OCI-LY7 (cell line): ENCODE results near the gene SNX12. TPM values are rescaled to one million over a fixed set of nuclear protein-coding genes. Genes with fewer than 3 reads are reported as not detected.

ENCODE experiments used
- BruUV-seq: library from RNA; stranded (reverse); fragments of 400-500 nt; replicated peaks from 2 replicates; lab custom pipeline; 2021; lab: Mats Ljungman, UMichigan
- CTCF ChIA-PET: fragments of 300-600 bp; sonication (Branson Sonifier 250); formaldehyde crosslinking; loops from one replicate; lab custom pipeline; 2022; ENCODE audit warnings: antibody characterized with exemption; ENCODE audit not compliant: unreplicated experiment; lab: Charles Lee
- POLR2A ChIA-PET: fragments of 300-600 bp; sonication (Branson Sonifier 250); formaldehyde crosslinking; loops from one replicate; lab custom pipeline; 2022; ENCODE audit warnings: antibody characterized with exemption; lab: Charles Lee
- DNase-seq: peaks from one replicate; pipeline ENCODE4 v3.0.0-alpha.2; 2015; ENCODE audit warnings: low spot score
- H2AFZ ChIP-seq: fragments of 200-600 bp; sonication (generic), shearing (Covaris generic); 2 replicates; pipeline ENCODE4 v1.6.1; 2014; ENCODE audit warnings: mild to moderate bottlenecking, antibody characterized with exemption, low read length, moderate library complexity
- H3K27ac ChIP-seq: fragments of 200-600 bp; sonication (generic); 2 replicates; pipeline ENCODE4 v1.5.1; 2014; ENCODE audit warnings: mixed run types, low read depth, mild to moderate bottlenecking, moderate library complexity, low read length, inconsistent platforms; ENCODE audit not compliant: poor library complexity, severe bottlenecking
- H3K36me3 ChIP-seq: fragments of 200-600 bp; sonication (generic); 2 replicates; pipeline ENCODE4 v1.6.1; 2014; ENCODE audit warnings: mild to moderate bottlenecking, antibody characterized with exemption, low read length, moderate library complexity, mixed read lengths; ENCODE audit not compliant: insufficient read depth
- H3K4me1 ChIP-seq: fragments of 200-600 bp; sonication (generic); 2 replicates; pipeline ENCODE4 v1.5.1; 2014; ENCODE audit warnings: mild to moderate bottlenecking, low read length; ENCODE audit not compliant: insufficient read depth, poor library complexity, severe bottlenecking
- H3K4me2 ChIP-seq: fragments of 200-600 bp; sonication (generic); 2 replicates; pipeline ENCODE4 v1.6.1; 2014; ENCODE audit warnings: mild to moderate bottlenecking, low read length
- H3K4me3 ChIP-seq: fragments of 200-600 bp; sonication (generic); 2 replicates; pipeline ENCODE4 v1.5.1; 2014; ENCODE audit warnings: mild to moderate bottlenecking, low read depth, low read length; ENCODE audit not compliant: poor library complexity, severe bottlenecking
- H3K79me2 ChIP-seq: fragments of 200-600 bp; sonication (generic); 2 replicates; pipeline ENCODE4 v1.6.1; 2016; ENCODE audit warnings: low read depth, mild to moderate bottlenecking, low read length, moderate library complexity, mixed read lengths; ENCODE audit not compliant: insufficient read depth
- H3K9me2 ChIP-seq: fragments of 200-600 bp; sonication (generic); 2 replicates; pipeline ENCODE4 v1.6.1; 2016; ENCODE audit warnings: mild to moderate bottlenecking, low read length, mixed read lengths; ENCODE audit not compliant: insufficient read depth
- H3K9me3 ChIP-seq: fragments of 200-600 bp; sonication (generic); 2 replicates; pipeline ENCODE4 v1.6.1; 2014; ENCODE audit warnings: mild to moderate bottlenecking, mixed run types, low read length, mixed read lengths
- H4K20me1 ChIP-seq: fragments of 200-600 bp; sonication (generic); 2 replicates; pipeline ENCODE4 v1.6.1; 2014; ENCODE audit warnings: mild to moderate bottlenecking, antibody characterized with exemption, low read length, moderate library complexity, mixed read lengths; ENCODE audit not compliant: insufficient read depth
- CTCF ChIP-seq: fragments of 200-600 bp; sonication (generic); conservative IDR thresholded peaks from 2 replicates; pipeline ENCODE4 v1.5.1; 2014; ENCODE audit warnings: mild to moderate bottlenecking, antibody characterized with exemption, low read length, moderate library complexity, mixed read lengths
- EZH2phosphoT487 ChIP-seq: fragments of 200-600 bp; sonication (generic); IDR thresholded peaks from 2 replicates; pipeline ENCODE4 v1.6.1; 2018; ENCODE audit warnings: low read depth, borderline replicate concordance, mild to moderate bottlenecking, mixed run types, antibody characterized with exemption, low read length, moderate library complexity, mixed read lengths
- intact Hi-C: fragments of 100-400 bp; cut with micrococcal nuclease; formaldehyde crosslinking; loops from one replicate; pipeline ENCODE4 v1.10.0; 2022; ENCODE audit not compliant: unreplicated experiment
- total RNA-seq, 2 experiments: library from RNA; depleted of rRNA in 1 of 2; stranded (reverse); fragments of >200 nt in 1 of 2; shearing (Covaris generic) in 1 of 2; gene quantifications; 2 replicates each; pipeline ENCODE4 v1.2.3, GENCODE V29; 2014 to 2022

SNX12 gene
- total RNA-seq, 2 experiments from 2014 or later, result 24.8 to 28.7 TPM

- Histone ChIP-seq H3K9me3 (no peaks in the 10 kb centered on the region), H3K79me2 (no peaks in the 10 kb centered on the region), H3K9me2 (no peaks in the 10 kb centered on the region), H3K27ac (no peak overlapping the region), H3K4me3 (no peak overlapping the region), H2AFZ (no peak overlapping the region), H4K20me1 (no peaks in the 10 kb centered on the region), H3K4me2 (no peak overlapping the region), H3K36me3 (no peaks in the 10 kb centered on the region), H3K4me1 (no peaks in the 10 kb centered on the region)
- intact Hi-C loops, result no loop called here
- ChIA-PET POLR2A (interaction anchor here (1.1 kb wide), 1 partner anchor 207 kb away, joined by 9 read pairs; no protein-coding TSS in a partner anchor), CTCF (no interaction called here)
- no TSS peak for BruUV-seq
- no peak for DNase-seq
- TF ChIP-seq CTCF (no peak), EZH2phosphoT487 (no peak)
These were observed 14.7 kb upstream of the SNX12 start for GRCh38 chrX:71082822-71083221.

DNA sequence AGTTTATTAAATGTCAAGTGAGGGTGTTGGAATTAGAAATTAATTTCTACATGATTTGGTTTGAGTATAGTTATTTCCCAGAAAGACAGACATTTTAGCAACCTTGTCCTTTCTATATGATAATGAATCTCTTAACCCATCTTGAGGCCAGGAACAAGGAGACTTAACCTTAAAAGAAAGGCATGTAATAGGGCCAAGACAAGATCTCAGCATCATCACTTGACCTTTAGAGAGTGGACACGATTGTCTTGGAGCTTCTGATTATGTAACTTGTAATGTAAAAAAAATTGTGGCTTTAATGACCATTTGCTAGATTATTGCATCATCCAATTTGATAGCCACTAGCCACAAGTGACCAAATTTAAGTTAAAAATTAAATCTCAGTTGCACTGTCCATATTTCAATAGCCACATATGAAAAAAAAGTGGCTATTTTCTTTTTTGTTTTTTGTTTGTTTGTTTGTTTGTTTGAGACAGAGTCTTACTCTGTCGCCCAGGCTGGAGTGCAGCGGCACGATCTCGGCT, 14.1 kb upstream of the SNX12 start:
- no peaks in the 10 kb centered on the region for H3K4me1 ChIP-seq
- ChIA-PET POLR2A (interaction anchor here (0.9 to 1.1 kb wide), 2 partner anchors 24 to 207 kb away, joined by 3 to 9 read pairs; no protein-coding TSS in a partner anchor), CTCF (no interaction called here)
- H3K9me2 ChIP-seq, result no peaks in the 10 kb centered on the region
- H3K36me3 ChIP-seq, result no peaks in the 10 kb centered on the region
- no peak for TF ChIP-seq CTCF
- no peak for DNase-seq
- H3K27ac ChIP-seq, result no peak overlapping the region
- intact Hi-C loops, result no loop called here
- no peaks in the 10 kb centered on the region for H3K79me2 ChIP-seq
- H2AFZ ChIP-seq, result no peak overlapping the region
- no peaks in the 10 kb centered on the region for H3K9me3 ChIP-seq
- H3K4me2 ChIP-seq, result no peak overlapping the region
- H4K20me1 ChIP-seq, result no peaks in the 10 kb centered on the region
- BruUV-seq, result no TSS peak
- no peak overlapping the region for H3K4me3 ChIP-seq

DNA sequence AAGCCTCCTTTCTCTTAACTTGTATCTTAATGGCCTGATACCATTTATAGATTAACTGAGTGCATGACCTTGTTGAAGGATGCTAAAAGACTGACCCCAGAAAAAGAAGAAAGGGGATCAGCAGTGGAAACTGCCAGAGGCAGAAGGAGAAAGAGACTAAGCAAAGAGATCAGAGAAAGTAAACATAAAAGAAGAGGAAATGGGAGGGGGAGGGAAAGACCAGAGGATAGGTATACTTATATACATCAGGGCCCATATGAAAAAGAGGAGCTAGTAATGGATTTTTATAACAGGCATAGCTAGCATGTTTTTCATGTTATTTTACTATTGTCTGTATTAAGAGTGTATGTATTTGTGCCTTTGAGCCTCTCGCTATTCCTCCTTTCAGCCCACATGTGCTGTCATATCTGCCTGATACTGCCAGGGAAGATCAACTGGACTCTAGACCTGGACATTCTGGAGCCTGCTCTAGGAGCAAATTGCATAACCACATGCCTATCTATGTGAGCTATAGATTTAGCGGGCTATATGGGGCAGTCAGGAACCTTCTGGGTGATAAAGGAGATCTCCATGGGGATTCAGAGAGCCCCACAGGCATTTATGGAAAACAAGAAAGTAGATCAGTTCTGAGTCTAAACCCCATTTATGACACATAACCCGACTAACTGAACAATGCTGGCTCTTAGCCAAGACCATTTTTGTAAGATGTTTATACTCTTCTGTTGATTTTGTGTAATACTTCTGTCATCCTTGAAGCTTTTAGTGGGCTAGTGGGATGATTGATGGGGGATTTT, 13.4 kb upstream of the SNX12 start:
- H3K9me3 ChIP-seq, result no peaks in the 10 kb centered on the region
- H3K27ac ChIP-seq, result no peak overlapping the region
- H3K36me3 ChIP-seq, result no peaks in the 10 kb centered on the region
- H3K4me2 ChIP-seq, result no peak overlapping the region
- ChIA-PET POLR2A (interaction anchor here (0.7 to 0.9 kb wide), 2 partner anchors 23 to 116 kb away, joined by 3 read pairs; no protein-coding TSS in a partner anchor), CTCF (no interaction called here)
- no peak overlapping the region for H3K4me3 ChIP-seq
- H3K4me1 ChIP-seq, result no peaks in the 10 kb centered on the region
- no peak for TF ChIP-seq EZH2phosphoT487
- no peak for TF ChIP-seq CTCF
- no peak for DNase-seq
- no peaks in the 10 kb centered on the region for H3K9me2 ChIP-seq
- no peak overlapping the region for H2AFZ ChIP-seq
- intact Hi-C loops, result no loop called here
- no TSS peak for BruUV-seq
- H4K20me1 ChIP-seq, result no peaks in the 10 kb centered on the region
- no peaks in the 10 kb centered on the region for H3K79me2 ChIP-seq
